HepG2 (cell line): ENCODE measurements around the gene COL9A3.

Experiments
- ARHGAP35 ChIP-seq: sonication (generic); formaldehyde crosslinking; IDR thresholded peaks from 2 replicates; pipeline ENCODE4 v1.9.0; 2022; ENCODE audit warnings: mild to moderate bottlenecking, inconsistent platforms, moderate library complexity, missing genetic modification reagents, borderline replicate concordance
- BHLHE40 ChIP-seq: IDR thresholded peaks from 2 replicates; pipeline ENCODE4 v1.6.1; 2011; ENCODE audit warnings: low read length, improper control_type of control experiment
- ELF4 ChIP-seq: sonication (generic); formaldehyde crosslinking; IDR thresholded peaks from 2 replicates; pipeline ENCODE4 v1.5.0; 2020; ENCODE audit warnings: missing genetic modification reagents, mild to moderate bottlenecking, moderate library complexity, borderline replicate concordance
- FOXM1 ChIP-seq: sonication (generic); formaldehyde crosslinking; IDR thresholded peaks from 2 replicates; pipeline ENCODE4 v1.5.0; 2020; ENCODE audit warnings: missing genetic modification reagents
- HMG20B ChIP-seq: conservative IDR thresholded peaks from 2 replicates; pipeline ENCODE4 v1.6.1; 2016; ENCODE audit warnings: missing genetic modification reagents, missing compliant biosample characterization
- POLR2AphosphoS2 ChIP-seq: IDR thresholded peaks from 2 replicates; pipeline ENCODE4 v1.6.1; 2011; ENCODE audit warnings: low read depth, low read length, improper control_type of control experiment
- RXRB ChIP-seq: IDR thresholded peaks from 2 replicates; pipeline ENCODE4 v1.6.1; 2016; ENCODE audit warnings: borderline replicate concordance, missing genetic modification reagents, missing compliant biosample characterization
- TF ChIP-seq, protein P1 (sequence below): sonication (generic); formaldehyde crosslinking; IDR thresholded peaks from 2 replicates; pipeline ENCODE4 v1.4.0; 2020; ENCODE audit warnings: missing genetic modification reagents

GRCh38 chr20:62801284-62802010 lies 15.4 kb upstream of the COL9A3 start:
- TF ChIP-seq ARHGAP35: no peak
- no peak for TF ChIP-seq HMG20B
- TF ChIP-seq FOXM1 (CRISPR knock-in tag): no peak
- TF ChIP-seq RXRB (CRISPR knock-in tag): no peak
- TF ChIP-seq, protein P1, sequence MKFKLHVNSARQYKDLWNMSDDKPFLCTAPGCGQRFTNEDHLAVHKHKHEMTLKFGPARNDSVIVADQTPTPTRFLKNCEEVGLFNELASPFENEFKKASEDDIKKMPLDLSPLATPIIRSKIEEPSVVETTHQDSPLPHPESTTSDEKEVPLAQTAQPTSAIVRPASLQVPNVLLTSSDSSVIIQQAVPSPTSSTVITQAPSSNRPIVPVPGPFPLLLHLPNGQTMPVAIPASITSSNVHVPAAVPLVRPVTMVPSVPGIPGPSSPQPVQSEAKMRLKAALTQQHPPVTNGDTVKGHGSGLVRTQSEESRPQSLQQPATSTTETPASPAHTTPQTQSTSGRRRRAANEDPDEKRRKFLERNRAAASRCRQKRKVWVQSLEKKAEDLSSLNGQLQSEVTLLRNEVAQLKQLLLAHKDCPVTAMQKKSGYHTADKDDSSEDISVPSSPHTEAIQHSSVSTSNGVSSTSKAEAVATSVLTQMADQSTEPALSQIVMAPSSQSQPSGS (CRISPR knock-in tag): no peak
- no peak for TF ChIP-seq POLR2AphosphoS2
- no peak for TF ChIP-seq ELF4 (CRISPR knock-in tag)
- no peak for TF ChIP-seq BHLHE40
